Stimulated activated naive CD8-positive, alpha-beta T cell treated with anti-CD3 and anti-CD28 coated beads, Interleukin-15, Interleukin-2, amounts not matched to agents 100 ng/mL and 50 ng/mL, for 24 hours (primary cell): ENCODE results near the gene ZSCAN18.

ENCODE experiments used
- H3K27ac Mint-ChIP-seq: one replicate; pipeline ENCODE4 v1.8.0; 2021; ENCODE audit warnings: mild to moderate bottlenecking, mixed read lengths
- H3K27me3 Mint-ChIP-seq: one replicate; pipeline ENCODE4 v1.8.0; 2021; ENCODE audit warnings: mixed read lengths
- H3K36me3 Mint-ChIP-seq: one replicate; pipeline ENCODE4 v1.8.0; 2021; ENCODE audit warnings: low read depth, mixed read lengths
- H3K4me1 Mint-ChIP-seq: one replicate; pipeline ENCODE4 v1.8.0; 2021; ENCODE audit warnings: low read depth, mixed read lengths
- H3K4me3 Mint-ChIP-seq: one replicate; pipeline ENCODE4 v1.8.0; 2021; ENCODE audit warnings: mild to moderate bottlenecking, mixed read lengths
- H3K9me3 Mint-ChIP-seq: one replicate; pipeline ENCODE4 v1.8.0; 2021; ENCODE audit warnings: mixed read lengths

ZSCAN18 gene

DNA sequence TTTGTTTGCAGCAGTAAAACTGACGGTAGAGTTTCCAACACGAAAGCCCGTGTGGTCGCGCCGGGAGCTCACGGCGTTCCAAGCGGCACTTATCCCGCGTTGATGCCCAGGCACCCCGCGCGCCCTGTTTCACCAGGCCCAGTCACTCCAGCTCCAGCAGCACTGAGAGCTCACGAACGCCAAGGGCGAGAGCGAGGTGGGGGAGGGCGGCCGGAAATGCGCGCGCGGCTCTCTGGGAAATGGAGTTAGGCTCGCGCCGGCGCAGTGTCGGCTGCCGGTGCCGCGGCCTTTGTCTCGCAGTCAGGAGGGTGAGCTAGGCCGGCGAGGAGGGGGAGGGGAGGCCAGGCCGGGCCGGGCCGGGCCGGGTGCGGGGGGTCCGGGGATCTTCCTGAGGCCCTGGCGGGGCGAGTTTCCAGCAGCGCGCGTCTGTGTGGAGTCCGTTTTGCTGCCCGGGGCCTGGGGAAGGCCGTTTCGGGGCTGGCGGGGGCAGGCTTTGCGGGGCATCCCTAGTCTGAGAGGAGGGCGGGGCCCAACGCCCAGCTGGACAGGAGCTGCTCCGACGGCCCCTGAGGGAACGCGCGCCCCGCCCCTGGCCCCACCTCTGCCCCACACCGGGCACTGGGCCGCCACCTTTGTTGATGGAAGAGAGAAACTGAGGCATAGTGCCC, 38.9 kb downstream of the ZSCAN18 start, which contains the start of gene ZNF135:
Gene ZNF135, plus strand, starts transcription at position 280 of the 668 bp plus-strand sequence. CDS start 721 bp downstream, outside the sequence.
- peak within 1 kb of the TSS; percentile 39 for H3K27ac Mint-ChIP-seq

DNA sequence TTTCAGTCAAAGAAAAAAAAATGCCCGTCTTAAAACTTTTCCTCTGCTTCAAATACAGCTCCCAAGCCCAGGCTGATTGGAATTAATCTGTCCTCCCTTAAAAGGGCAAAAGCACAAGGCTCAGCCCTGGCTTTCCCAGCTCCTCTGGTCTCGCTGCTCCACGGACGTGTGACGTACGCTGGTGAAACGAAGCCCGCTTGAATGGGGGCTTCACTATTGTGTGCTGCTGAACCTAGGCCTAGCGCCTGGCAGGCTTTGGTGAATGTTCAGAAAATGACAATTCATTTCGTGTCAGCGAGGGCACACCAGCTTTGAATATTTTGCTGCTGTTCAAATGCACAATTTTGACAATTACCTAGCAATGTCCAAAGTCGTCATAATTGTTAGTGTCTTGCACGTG, 39.6 kb downstream of the ZSCAN18 start:
- Mint-ChIP-seq H3K9me3 (peaks cover 33% of the 10 kb centered on the region), H3K27me3 (peaks cover 13% of the 10 kb centered on the region), H3K4me1 (peaks cover 7% of the 10 kb centered on the region), H3K27ac (no peak overlapping the region), H3K4me3 (peak overlapping the region; percentile 62), H3K36me3 (peaks cover 33% of the 10 kb centered on the region)

More for the DNA sequence above, 38.9 kb downstream of the ZSCAN18 start, which contains the start of gene ZNF135:
- H3K36me3 Mint-ChIP-seq: peaks cover 40% of the 10 kb centered on the region
- peaks cover 39% of the 10 kb centered on the region for H3K9me3 Mint-ChIP-seq
- peaks cover 13% of the 10 kb centered on the region for H3K27me3 Mint-ChIP-seq
- H3K4me3 Mint-ChIP-seq: peak within 1 kb of the TSS; percentile 62
- H3K4me1 Mint-ChIP-seq: peaks cover 7% of the 10 kb centered on the region

DNA sequence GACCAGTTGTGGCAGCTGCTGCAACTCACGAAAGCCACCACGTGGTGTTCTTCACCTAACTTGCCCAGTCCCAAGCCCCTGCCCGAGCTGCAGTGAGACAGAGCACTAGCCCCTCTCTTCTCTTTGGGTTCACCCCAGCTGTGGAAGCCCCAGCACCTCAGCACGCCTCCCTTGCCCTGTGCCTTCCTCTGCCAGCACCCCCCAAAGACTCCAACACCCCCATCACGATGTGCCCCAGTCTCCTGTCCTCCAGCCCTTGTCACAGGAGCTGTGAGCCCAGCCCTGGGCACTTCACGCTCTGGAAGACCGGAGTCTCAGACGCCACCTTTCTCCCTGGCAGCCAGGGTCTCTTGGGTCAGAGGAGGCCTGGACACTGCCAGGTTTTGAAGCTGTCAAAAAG, 41.2 kb downstream of the ZSCAN18 start:
- H3K9me3 Mint-ChIP-seq: peaks cover 30% of the 10 kb centered on the region
- H3K4me1 Mint-ChIP-seq: peaks cover 7% of the 10 kb centered on the region
- H3K36me3 Mint-ChIP-seq: peaks cover 24% of the 10 kb centered on the region
- H3K27me3 Mint-ChIP-seq: peaks cover 13% of the 10 kb centered on the region
- no peak overlapping the region for H3K4me3 Mint-ChIP-seq
- H3K27ac Mint-ChIP-seq: no peak overlapping the region

DNA sequence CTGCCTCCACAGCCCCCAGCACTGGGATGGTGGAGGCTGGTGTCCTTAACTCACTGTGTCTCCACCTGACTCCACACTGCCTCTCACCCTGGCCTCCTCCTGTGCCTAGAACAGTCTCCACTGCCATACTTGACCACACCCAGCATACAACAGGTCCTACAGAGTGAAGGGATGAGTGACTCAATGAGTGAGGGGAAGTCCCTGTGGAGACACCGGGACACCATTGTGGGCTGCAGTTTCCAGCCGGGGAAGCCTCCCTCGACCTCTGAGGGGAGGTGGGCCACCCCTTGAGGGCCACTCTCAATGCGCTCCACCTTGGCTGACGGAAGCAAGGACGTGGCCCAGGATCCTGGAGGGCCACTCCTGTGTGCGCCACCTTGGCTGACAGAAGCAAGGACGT, 41.8 kb downstream of the ZSCAN18 start:
- H3K27ac Mint-ChIP-seq: no peak overlapping the region

DNA sequence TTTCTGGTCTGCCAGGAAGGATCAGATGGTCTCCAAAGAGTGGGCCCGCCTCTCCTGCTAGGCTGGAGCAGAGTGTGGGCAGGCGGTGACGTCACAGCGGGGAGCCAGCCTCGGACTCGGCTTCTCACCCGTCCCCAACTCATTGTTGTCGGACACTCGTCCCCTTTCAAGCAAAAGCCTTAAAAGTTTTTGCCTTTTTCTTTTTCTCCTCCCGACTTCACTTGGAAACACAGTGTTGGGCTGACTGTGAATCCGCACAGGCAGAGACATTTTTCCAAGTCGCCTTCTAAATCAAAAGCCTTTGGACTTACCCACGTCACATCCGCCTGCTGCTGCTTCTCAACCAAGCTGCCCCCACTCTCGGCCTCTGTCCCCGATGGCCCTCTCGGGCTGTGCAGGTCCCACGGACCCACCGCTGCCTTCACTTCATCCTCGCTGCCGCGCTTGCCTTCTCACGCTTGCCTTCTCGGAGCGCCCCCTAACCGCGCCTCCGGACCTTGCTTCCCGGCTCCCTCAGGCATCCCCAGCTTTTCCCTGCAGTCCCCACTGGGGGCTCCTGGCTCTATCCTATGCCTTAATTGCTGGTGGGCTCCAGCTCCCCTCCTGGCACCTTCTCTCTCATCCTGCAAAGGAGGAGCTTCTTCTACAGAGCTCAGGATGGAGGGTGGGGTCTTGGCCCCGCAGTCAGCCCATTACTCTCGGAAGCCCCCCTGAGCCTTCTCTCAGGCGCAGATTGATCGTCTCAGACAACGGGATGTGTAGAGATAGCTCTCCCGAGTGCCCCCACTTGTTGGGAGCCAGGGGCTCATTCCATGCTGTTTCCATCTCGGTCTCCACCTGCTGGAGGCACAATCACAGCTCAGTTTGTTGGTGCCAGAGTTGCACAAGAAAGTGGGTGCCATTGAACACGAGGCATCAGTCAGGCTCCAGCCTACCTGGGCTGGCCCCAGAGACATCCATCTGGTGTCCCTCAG, 42.8 kb downstream of the ZSCAN18 start:
- Mint-ChIP-seq H3K4me3 (no peak overlapping the region), H3K27me3 (peaks cover 13% of the 10 kb centered on the region), H3K4me1 (peaks cover 7% of the 10 kb centered on the region), H3K36me3 (peaks cover 25% of the 10 kb centered on the region), H3K9me3 (peaks cover 27% of the 10 kb centered on the region), H3K27ac (no peak overlapping the region)

More for the DNA sequence above, 41.8 kb downstream of the ZSCAN18 start:
- H3K36me3 Mint-ChIP-seq: peaks cover 25% of the 10 kb centered on the region
- no peak overlapping the region for H3K4me3 Mint-ChIP-seq
- peaks cover 7% of the 10 kb centered on the region for H3K4me1 Mint-ChIP-seq
- peaks cover 13% of the 10 kb centered on the region for H3K27me3 Mint-ChIP-seq
- peaks cover 24% of the 10 kb centered on the region for H3K9me3 Mint-ChIP-seq

DNA sequence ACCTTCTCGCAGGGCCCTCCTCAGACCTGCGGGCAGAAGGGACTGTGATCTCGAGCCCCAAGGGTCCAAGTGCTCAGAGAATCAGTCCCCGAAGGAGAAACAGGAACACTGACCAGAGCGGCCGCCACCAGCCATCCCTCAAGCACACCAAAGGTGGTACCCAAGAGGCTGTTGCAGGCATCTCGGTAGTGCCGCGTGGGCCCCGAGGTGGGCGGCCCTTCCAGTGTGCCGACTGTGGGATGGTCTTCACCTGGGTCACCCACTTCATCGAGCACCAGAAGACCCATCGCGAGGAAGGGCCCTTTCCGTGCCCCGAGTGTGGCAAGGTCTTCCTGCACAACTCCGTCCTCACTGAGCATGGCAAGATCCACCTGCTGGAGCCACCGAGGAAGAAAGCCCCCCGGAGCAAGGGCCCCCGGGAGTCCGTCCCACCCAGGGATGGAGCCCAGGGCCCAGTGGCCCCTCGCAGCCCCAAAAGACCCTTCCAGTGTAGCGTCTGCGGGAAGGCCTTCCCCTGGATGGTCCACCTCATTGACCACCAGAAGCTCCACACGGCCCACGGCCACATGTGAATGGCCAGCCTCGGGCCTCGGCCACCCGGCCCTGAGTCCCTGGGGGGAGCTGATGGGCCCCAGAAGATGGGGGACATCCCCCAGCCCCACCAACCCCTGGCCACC, 44.4 kb downstream of the ZSCAN18 start:
- Mint-ChIP-seq H3K36me3 (peaks cover 25% of the 10 kb centered on the region), H3K4me3 (no peak overlapping the region), H3K4me1 (peaks cover under 1% of the 10 kb centered on the region), H3K27me3 (peaks cover 11% of the 10 kb centered on the region), H3K9me3 (peaks cover 33% of the 10 kb centered on the region), H3K27ac (no peak overlapping the region)

DNA sequence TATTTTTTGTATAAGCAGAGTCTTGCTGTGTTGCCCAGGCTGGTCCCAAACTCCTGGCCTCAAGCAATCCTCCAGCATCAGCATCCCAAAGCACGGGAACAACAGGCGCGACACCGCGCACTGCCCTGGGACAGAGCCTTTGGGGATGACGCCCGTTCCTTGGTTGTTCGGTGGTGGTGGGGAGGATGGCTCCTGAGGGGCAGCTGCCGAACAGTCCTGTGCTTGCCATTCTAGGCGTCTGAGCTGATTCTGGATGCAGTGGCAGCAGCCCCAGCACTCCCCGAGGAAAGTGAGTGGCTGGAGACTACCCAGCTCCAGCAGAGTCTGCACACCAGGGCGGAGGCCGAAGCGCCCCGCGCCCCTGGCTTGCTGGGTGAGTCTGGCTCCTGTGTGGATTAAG, 45.8 kb downstream of the ZSCAN18 start:
- H3K27me3 Mint-ChIP-seq: peaks cover 11% of the 10 kb centered on the region
- H3K9me3 Mint-ChIP-seq: peaks cover 29% of the 10 kb centered on the region
- H3K4me3 Mint-ChIP-seq: no peak overlapping the region
- H3K4me1 Mint-ChIP-seq: no peaks in the 10 kb centered on the region
- no peak overlapping the region for H3K27ac Mint-ChIP-seq
- peaks cover 22% of the 10 kb centered on the region for H3K36me3 Mint-ChIP-seq

DNA sequence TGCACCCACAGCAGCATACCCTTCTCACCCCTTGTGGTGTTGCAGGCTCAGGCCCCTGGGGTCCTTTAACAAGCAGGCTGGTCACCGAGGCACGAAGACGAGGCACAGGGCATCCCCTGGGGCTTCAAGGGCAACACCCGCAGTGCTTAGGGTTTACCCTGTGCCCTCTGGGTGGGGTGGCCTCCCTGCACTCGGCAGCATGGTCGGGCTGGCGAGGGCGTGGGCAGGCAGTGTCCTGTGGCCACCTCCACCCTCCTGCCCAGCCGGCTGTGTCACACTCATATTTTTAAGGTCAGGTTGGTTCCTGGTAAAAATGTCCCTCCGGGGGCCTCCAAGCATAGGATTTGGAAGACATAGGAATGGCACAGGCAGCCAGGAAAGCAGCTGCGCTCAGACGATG, 50.4 kb downstream of the ZSCAN18 start:
- Mint-ChIP-seq H3K4me3 (no peak overlapping the region), H3K36me3 (peaks cover 20% of the 10 kb centered on the region), H3K27ac (no peak overlapping the region), H3K9me3 (peaks cover 35% of the 10 kb centered on the region), H3K4me1 (no peaks in the 10 kb centered on the region), H3K27me3 (no peaks in the 10 kb centered on the region)

DNA sequence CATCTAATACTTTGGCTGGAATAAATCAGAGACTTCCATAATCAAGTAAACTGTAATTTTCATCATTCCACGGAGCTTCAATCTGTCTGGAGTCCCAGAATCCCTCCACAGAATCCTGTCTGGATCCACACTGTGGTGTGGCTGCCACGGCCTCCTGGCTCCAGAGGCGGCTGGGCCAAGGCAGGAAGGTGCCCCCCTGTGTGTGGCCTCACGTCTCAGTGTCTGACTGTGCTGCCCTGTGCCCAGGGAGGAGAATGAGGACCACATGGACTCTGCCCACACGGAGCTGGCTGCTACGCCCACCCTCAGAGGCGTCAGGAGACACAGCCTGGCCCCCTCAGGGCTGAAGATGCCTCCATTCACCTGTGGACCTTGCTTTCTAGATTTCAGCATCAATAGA, 51.2 kb downstream of the ZSCAN18 start:
- Mint-ChIP-seq H3K4me1 (no peaks in the 10 kb centered on the region), H3K4me3 (no peak overlapping the region), H3K27me3 (no peaks in the 10 kb centered on the region), H3K36me3 (peaks cover 21% of the 10 kb centered on the region), H3K9me3 (peaks cover 37% of the 10 kb centered on the region), H3K27ac (no peak overlapping the region)

DNA sequence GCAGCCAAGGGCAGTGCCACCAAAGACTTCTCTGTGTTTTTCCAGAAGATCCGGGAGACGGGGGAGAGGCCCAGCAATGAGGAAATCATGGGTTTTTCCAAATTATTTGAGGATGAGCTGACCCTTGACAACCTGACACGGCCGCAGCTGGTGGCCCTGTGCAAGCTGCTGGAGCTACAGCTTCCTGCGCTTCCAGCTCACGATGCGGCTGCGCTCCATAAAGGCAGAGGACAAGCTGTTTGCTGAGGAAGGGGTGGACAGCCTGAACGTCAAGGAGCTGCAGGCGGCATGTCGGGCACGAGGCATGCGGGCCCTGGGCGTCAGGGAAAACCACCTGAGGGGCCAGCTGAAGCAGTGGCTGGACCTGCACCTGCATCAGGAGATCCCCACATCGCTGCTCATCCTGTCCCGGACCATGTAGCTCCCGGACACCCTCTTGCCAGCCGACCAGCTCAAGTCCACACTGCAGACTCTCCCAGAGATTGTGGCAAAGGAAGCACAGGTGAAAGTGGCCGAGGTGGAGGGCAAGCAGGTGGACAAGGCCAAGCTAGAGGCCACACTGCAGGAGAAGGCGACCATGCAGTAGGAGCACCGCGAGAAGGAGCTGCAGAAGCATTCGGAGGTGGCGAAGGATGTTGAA, 52.5 kb downstream of the ZSCAN18 start:
- Mint-ChIP-seq H3K9me3 (peaks cover 35% of the 10 kb centered on the region), H3K27ac (no peak overlapping the region), H3K4me3 (no peak overlapping the region), H3K36me3 (peaks cover 17% of the 10 kb centered on the region), H3K27me3 (no peaks in the 10 kb centered on the region), H3K4me1 (no peaks in the 10 kb centered on the region)

DNA sequence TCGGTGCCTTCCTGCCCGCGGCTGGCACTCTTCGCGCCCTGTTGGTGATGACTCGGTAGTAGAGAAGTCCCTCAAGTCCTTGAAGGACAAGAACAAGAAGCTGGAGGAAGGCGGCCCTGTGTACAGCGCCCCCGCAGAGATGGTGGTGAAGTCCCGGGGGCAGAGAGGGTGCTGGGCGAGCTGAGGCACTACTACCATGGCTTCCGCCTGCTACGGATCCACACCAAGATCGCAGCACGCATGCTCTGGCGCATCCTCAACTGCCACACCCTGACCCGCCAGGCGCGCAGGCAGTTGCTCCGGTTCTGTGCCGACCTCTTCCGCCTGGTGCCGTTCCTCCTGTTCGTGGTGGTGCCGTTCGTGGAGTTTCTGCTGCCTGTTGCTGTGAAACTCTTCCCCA, 53.1 kb downstream of the ZSCAN18 start:
- Mint-ChIP-seq H3K9me3 (peaks cover 34% of the 10 kb centered on the region), H3K27ac (no peak overlapping the region), H3K36me3 (peaks cover 17% of the 10 kb centered on the region), H3K4me3 (no peak overlapping the region), H3K27me3 (no peaks in the 10 kb centered on the region), H3K4me1 (no peaks in the 10 kb centered on the region)

DNA sequence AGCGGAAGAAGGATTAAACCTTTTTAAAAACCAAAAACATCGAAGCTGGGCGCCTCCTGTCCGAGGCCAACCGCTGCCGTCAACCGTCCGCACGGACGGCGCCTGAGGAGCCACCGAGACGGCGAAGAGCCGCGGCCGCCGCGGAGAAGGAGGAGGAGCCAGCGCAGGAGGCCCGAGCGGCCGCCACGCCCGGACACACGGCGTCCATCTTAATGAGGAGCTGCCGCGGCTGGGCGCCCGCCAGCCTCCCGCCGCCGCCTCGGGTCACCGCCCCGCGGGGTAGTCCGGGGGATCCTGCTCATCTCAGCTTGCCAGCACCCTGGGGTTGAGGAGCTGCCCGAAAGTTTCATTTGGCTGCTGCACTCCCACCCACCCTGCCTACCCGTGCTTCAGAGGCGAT, 53.6 kb downstream of the ZSCAN18 start:
- H3K4me3 Mint-ChIP-seq: no peak overlapping the region
- no peak overlapping the region for H3K27ac Mint-ChIP-seq
- H3K36me3 Mint-ChIP-seq: peaks cover 17% of the 10 kb centered on the region
- H3K4me1 Mint-ChIP-seq: no peaks in the 10 kb centered on the region
- no peaks in the 10 kb centered on the region for H3K27me3 Mint-ChIP-seq
- peaks cover 30% of the 10 kb centered on the region for H3K9me3 Mint-ChIP-seq

DNA sequence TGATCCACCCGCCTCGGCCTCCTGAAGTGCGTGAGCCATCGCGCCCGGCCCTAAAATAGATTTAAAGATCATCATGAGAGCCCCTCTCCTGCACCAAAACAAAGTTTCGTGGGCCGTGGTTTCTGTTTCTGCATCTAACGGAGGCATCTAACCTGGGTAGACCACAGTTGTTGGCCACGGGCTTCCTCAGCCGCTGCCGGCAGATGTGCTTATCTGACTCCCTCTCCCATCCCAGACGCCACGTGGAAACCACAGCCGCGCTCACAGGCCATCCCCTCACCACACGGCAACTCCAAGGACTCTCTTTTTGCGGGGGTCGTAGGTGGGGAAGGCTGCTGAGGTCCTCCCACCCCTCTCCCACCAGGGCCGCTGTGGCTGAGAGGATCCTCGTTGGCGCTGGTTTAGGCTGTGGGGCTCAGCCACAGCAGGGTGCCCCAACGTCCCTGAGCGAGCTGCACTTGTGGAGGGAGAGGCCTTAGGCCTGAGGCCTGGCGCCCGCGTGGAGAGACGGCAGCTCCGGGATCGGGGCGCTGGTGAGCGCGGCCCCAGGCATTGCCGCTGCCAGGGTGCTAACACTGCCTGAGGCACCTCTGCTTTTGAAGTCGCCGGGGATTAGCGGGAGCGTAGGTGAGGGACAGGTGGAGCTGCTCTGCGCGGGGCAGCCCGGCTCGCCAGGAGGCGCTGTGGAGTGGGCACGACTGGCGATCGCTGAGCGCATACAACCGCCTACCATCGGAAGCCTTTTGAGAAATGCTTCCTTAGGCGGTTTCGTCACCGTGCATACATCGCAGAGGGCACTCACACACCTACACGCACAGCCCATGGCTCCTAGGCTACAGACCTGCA, 55.3 kb downstream of the ZSCAN18 start:
- Mint-ChIP-seq H3K4me3 (no peak overlapping the region), H3K27ac (no peak overlapping the region), H3K27me3 (peaks cover 4% of the 10 kb centered on the region), H3K9me3 (peaks cover 28% of the 10 kb centered on the region), H3K4me1 (no peaks in the 10 kb centered on the region), H3K36me3 (peaks cover 17% of the 10 kb centered on the region)
